Natural killer cell (primary cell): ENCODE measurements around the gene ACOX3. TPM values are rescaled to one million over a fixed set of nuclear protein-coding genes. Genes with fewer than 3 reads are reported as not detected.

Experiments
- ATAC-seq, 3 donors: fragments of 150-1000 bp in 2 of 3; fragments of 200-7000 bp in 1 of 3; cut with Tn5 transposase; 1 replicate in 1 of 3; 2 replicates in 2 of 3; pipeline ENCODE4 v1.10.0; 2021; ENCODE audit warnings: mild to moderate bottlenecking in 2 of 3, moderate library complexity in 2 of 3
- DNase-seq, 2 donors: peaks; one replicate each; pipeline versions ENCODE4 v3.0.0 to v3.0.0-alpha.2; 2013 to 2021; ENCODE audit warnings: mixed read lengths in 1 of 2
- H3K27ac ChIP-seq: one replicate; pipeline ENCODE4 v1.5.1; 2013; ENCODE audit warnings: mild to moderate bottlenecking, low read length
- H3K27me3 ChIP-seq: one replicate; pipeline ENCODE4 v1.6.1; 2013; ENCODE audit warnings: low read length; ENCODE audit not compliant: control insufficient read depth, insufficient read depth
- H3K36me3 ChIP-seq: one replicate; pipeline ENCODE4 v1.6.1; 2013; ENCODE audit warnings: low read length; ENCODE audit not compliant: control insufficient read depth, insufficient read depth
- H3K4me1 ChIP-seq: one replicate; pipeline ENCODE4 v1.6.1; 2013; ENCODE audit warnings: low read length; ENCODE audit not compliant: control insufficient read depth, insufficient read depth
- H3K4me3 ChIP-seq: one replicate; pipeline ENCODE4 v1.5.1; 2013; ENCODE audit warnings: low read length
- H3K9me3 ChIP-seq: one replicate; pipeline ENCODE4 v1.6.1; 2013; ENCODE audit warnings: low read length; ENCODE audit not compliant: control insufficient read depth, insufficient read depth
- H3K27ac Mint-ChIP-seq, 2 donors: one replicate each; pipeline ENCODE4 v1.8.0; 2022; ENCODE audit warnings: mild to moderate bottlenecking in 2 of 2, mixed read lengths in 2 of 2, moderate library complexity in 1 of 2
- H3K27me3 Mint-ChIP-seq, 2 donors: one replicate each; pipeline ENCODE4 v1.8.0; 2022; ENCODE audit warnings: low read depth in 2 of 2, mixed read lengths in 2 of 2
- H3K36me3 Mint-ChIP-seq: one replicate; pipeline ENCODE4 v1.8.0; 2022; ENCODE audit warnings: mixed read lengths
- H3K4me1 Mint-ChIP-seq, 2 donors: one replicate each; pipeline ENCODE4 v1.8.0; 2022; ENCODE audit warnings: mixed read lengths in 2 of 2
- H3K4me3 Mint-ChIP-seq: one replicate; pipeline ENCODE4 v1.8.0; 2022; ENCODE audit warnings: mild to moderate bottlenecking, moderate library complexity, mixed read lengths
- H3K9me3 Mint-ChIP-seq, 2 donors: one replicate each; pipeline ENCODE4 v1.8.0; 2022; ENCODE audit warnings: mixed read lengths in 2 of 2
- CTCF ChIP-seq: fragments of 200-600 bp; IDR thresholded peaks from one replicate; pipeline ENCODE4 v1.8.0; 2022; ENCODE audit warnings: antibody characterized with exemption
- WGBS: methylation state at CpG from one replicate; pipeline ENCODE4 v1.1.7; 2013; ENCODE audit warnings: missing lambda C conversion rate; ENCODE audit not compliant: insufficient coverage; 5-methylcytosine and 5-hydroxymethylcytosine counted together
- intact Hi-C: fragments of 100-400 bp; cut with micrococcal nuclease; formaldehyde crosslinking; loops from one replicate; pipeline ENCODE4 v1.14.2; 2022
- total RNA-seq, 4 donors: library from RNA; stranded (reverse); fragments of 120-200 nt in 1 of 4; gene quantifications; one replicate each; pipeline versions ENCODE4 v1.2.3 to v1.2.4, GENCODE V29; 2013 to 2022

The ACOX3 gene
- total RNA-seq, 3 donors from 2014 or later (not counting 1 experiment from before 2014, with no cell fraction given): 12.4 to 18.3 (median 15.4) TPM

DNA sequence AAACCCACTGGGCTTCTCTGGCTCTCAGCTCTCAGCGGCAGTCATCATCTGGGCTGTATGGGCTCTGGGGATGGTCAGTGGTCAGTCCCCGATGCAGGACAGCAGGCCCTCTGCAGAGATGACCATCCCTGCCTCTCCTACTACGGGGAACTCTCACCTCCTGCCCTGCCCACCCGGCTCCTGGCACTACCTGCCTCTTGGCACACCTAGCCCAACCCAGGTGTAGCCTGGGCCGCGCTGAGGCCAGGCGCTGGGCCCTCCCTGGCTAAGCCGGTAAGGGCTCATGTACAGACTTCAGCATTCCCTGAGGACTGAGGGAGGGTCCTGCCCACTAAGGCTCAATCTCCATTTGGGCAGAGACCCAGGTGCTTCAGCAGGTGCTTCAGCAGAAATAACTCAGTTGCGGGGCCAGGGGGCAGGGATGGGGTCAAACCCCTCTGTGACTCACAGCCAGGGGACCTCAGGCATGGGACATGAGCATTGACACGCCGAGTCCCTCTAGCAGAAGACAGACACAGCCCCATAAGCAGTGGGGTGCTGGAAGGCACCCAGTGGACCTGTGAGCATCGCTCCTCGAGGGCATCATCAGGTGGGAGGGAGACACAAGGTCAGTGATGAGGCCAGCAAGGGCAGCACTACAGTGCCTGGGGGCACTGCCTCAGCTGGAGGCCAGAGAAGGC, 71.0 kb downstream of the ACOX3 start:
- no peak overlapping the region for H3K4me3 ChIP-seq
- H3K27ac ChIP-seq: no peak overlapping the region
- TF ChIP-seq CTCF: no peak
- no peaks in the 10 kb centered on the region for H3K9me3 Mint-ChIP-seq
- H3K4me1 ChIP-seq: no peaks in the 10 kb centered on the region
- DNase-seq (no peak), ATAC-seq (no peak)
- WGBS: 96% methylated on average over 13 of the region's 13 CpGs
- no peaks in the 10 kb centered on the region for H3K27me3 ChIP-seq
- no peaks in the 10 kb centered on the region for H3K4me1 Mint-ChIP-seq
- intact Hi-C loops: no loop called here
- no peaks in the 10 kb centered on the region for H3K36me3 Mint-ChIP-seq
- no peaks in the 10 kb centered on the region for H3K9me3 ChIP-seq
- no peak overlapping the region for H3K27ac Mint-ChIP-seq
- H3K36me3 ChIP-seq: peaks cover 2% of the 10 kb centered on the region
- H3K4me3 Mint-ChIP-seq: no peak overlapping the region
- no peaks in the 10 kb centered on the region for H3K27me3 Mint-ChIP-seq

DNA sequence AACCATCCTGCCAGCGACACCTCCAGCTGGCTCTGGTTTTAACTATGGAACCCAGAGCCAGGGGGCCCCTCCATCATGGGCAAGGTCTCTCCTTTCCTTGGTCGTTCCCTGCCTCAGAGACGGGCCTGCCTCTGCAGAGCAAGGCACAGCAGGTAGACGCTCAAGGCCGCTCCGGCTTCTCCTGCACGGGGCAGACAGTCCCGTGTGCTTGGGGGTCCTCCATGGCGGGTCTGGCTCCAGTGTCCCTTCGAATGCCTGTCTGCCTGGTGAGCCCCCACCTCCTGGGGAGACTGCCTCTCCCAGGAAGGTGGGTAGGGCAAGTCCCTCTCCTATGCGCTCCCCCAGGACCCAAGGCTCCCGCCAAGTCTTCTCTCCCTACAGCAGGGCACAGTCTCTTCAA, 71.5 kb downstream of the ACOX3 start:
- no peaks in the 10 kb centered on the region for H3K27me3 ChIP-seq
- no peaks in the 10 kb centered on the region for H3K4me1 ChIP-seq
- H3K9me3 ChIP-seq: no peaks in the 10 kb centered on the region
- peaks cover 2% of the 10 kb centered on the region for H3K36me3 ChIP-seq
- H3K4me3 Mint-ChIP-seq: no peak overlapping the region
- H3K27ac Mint-ChIP-seq: no peak overlapping the region
- DNase-seq: no peak
- intact Hi-C loops: no loop called here
- no peaks in the 10 kb centered on the region for H3K36me3 Mint-ChIP-seq
- H3K27me3 Mint-ChIP-seq: no peaks in the 10 kb centered on the region
- H3K4me1 Mint-ChIP-seq: no peaks in the 10 kb centered on the region
- ATAC-seq: no peak
- H3K9me3 Mint-ChIP-seq: no peaks in the 10 kb centered on the region
- TF ChIP-seq CTCF: no peak
- H3K4me3 ChIP-seq: no peak overlapping the region
- no peak overlapping the region for H3K27ac ChIP-seq
- 96% methylated on average over 12 of the region's 12 CpGs for WGBS

- Mint-ChIP-seq H3K4me1 (no peaks in the 10 kb centered on the region), H3K27ac (no peak overlapping the region), H3K9me3 (no peaks in the 10 kb centered on the region), H3K27me3 (no peaks in the 10 kb centered on the region), H3K4me3 (no peak overlapping the region), H3K36me3 (no peaks in the 10 kb centered on the region)
- DNase-seq (no peak), ATAC-seq (no peak)
- Histone ChIP-seq H3K27ac (no peak overlapping the region), H3K36me3 (peaks cover 2% of the 10 kb centered on the region), H3K9me3 (no peaks in the 10 kb centered on the region), H3K27me3 (no peaks in the 10 kb centered on the region), H3K4me3 (no peak overlapping the region), H3K4me1 (no peaks in the 10 kb centered on the region)
- WGBS: 95% methylated on average over 12 of the region's 12 CpGs
- TF ChIP-seq CTCF: no peak
- intact Hi-C loops: no loop called here
These were observed 72.5 kb downstream of the ACOX3 start for GRCh38 chr4:8368061-8368481.

GRCh38 chr4:8366601-8367000, 73.9 kb downstream of the ACOX3 start:
- H3K9me3 Mint-ChIP-seq: no peaks in the 10 kb centered on the region
- no peaks in the 10 kb centered on the region for H3K27me3 ChIP-seq
- no peaks in the 10 kb centered on the region for H3K4me1 ChIP-seq
- peaks cover 2% of the 10 kb centered on the region for H3K36me3 ChIP-seq
- ATAC-seq (no peak), DNase-seq (no peak)
- no peak overlapping the region for H3K4me3 Mint-ChIP-seq
- no peak overlapping the region for H3K27ac Mint-ChIP-seq
- H3K27me3 Mint-ChIP-seq: no peaks in the 10 kb centered on the region
- no peak overlapping the region for H3K27ac ChIP-seq
- H3K4me3 ChIP-seq: no peak overlapping the region
- no peaks in the 10 kb centered on the region for H3K9me3 ChIP-seq
- no peak for TF ChIP-seq CTCF
- H3K36me3 Mint-ChIP-seq: no peaks in the 10 kb centered on the region
- intact Hi-C loops: no loop called here
- H3K4me1 Mint-ChIP-seq: no peaks in the 10 kb centered on the region
- WGBS: 96% methylated on average over 17 of the region's 17 CpGs
